ENCODE results near the gene DSCAM.

The DSCAM gene

DNA sequence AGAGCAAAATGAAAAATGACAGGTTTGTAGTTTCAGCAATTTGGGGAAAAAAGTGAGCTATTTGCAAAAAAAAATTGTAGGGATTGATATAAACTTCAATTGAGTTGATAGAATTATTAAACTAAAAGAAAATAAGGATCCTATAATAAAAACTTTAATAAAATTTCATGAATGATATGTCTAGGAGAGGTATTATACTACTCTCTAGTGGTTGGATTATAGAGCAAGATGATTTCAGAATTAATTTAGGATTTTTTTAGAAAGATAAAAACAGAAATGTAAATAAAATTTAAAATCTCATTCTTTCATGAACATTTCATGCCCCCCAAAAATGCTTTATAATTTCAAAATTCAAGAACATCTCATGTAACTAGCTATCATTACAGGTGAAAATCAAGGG lies 430.4 kb downstream of the DSCAM start:
- no peak for TF ChIP-seq TEAD4 (IDR thresholded peaks at IDR 0.05)
- no peak for TF ChIP-seq EGR1 (IDR thresholded peaks at IDR 0.05)
- TF ChIP-seq NFIC (IDR thresholded peaks at IDR 0.05) = no peak
- TF ChIP-seq, protein P1, sequence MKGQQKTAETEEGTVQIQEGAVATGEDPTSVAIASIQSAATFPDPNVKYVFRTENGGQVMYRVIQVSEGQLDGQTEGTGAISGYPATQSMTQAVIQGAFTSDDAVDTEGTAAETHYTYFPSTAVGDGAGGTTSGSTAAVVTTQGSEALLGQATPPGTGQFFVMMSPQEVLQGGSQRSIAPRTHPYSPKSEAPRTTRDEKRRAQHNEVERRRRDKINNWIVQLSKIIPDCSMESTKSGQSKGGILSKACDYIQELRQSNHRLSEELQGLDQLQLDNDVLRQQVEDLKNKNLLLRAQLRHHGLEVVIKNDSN (IDR thresholded peaks at IDR 0.05) = no peak
- TF ChIP-seq CREB1 (IDR thresholded peaks at IDR 0.05; ENCODE audit: low read depth) = no peak
- no peak for TF ChIP-seq TAF1 (IDR thresholded peaks at IDR 0.05; ENCODE audit: low read depth)
- TF ChIP-seq CEBPB (IDR thresholded peaks at IDR 0.05) = no peak
- no peak for TF ChIP-seq RAD21 (IDR thresholded peaks at IDR 0.05; ENCODE audit: low read depth)
- no peak for TF ChIP-seq FOXM1 (IDR thresholded peaks at IDR 0.05; ENCODE audit: borderline replicate concordance, low read depth)
- TF ChIP-seq ZBTB7A (IDR thresholded peaks at IDR 0.05; ENCODE audit: low read depth) = no peak

GRCh38 chr21:40408561-40408960 lies 438.4 kb downstream of the DSCAM start:
- TF ChIP-seq CEBPB (IDR thresholded peaks at IDR 0.05) (no peak), EP300 (IDR thresholded peaks at IDR 0.05; ENCODE audit: borderline replicate concordance) (no peak), RAD21 (IDR thresholded peaks at IDR 0.05; ENCODE audit: low read depth) (no peak), CREB1 (IDR thresholded peaks at IDR 0.05; ENCODE audit: low read depth) (no peak), TCF12 (IDR thresholded peaks at IDR 0.05; ENCODE audit: low read depth) (no peak), FOXM1 (IDR thresholded peaks at IDR 0.05; ENCODE audit: borderline replicate concordance, low read depth) (no peak), REST (IDR thresholded peaks at IDR 0.05; ENCODE audit: low read depth) (no peak), EGR1 (IDR thresholded peaks at IDR 0.05) (no peak), TAF1 (IDR thresholded peaks at IDR 0.05; ENCODE audit: low read depth) (no peak), ZBTB7A (IDR thresholded peaks at IDR 0.05; ENCODE audit: low read depth) (no peak)
- TF ChIP-seq, protein P2, sequence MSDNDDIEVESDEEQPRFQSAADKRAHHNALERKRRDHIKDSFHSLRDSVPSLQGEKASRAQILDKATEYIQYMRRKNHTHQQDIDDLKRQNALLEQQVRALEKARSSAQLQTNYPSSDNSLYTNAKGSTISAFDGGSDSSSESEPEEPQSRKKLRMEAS (IDR thresholded peaks at IDR 0.05) = no peak

GRCh38 chr21:40404396-40404800 lies 442.6 kb downstream of the DSCAM start:
- TF ChIP-seq RAD21 (IDR thresholded peaks at IDR 0.05; ENCODE audit: low read depth) (no peak), EP300 (IDR thresholded peaks at IDR 0.05; ENCODE audit: borderline replicate concordance) (no peak), TCF12 (IDR thresholded peaks at IDR 0.05; ENCODE audit: low read depth) (no peak), CEBPB (IDR thresholded peaks at IDR 0.05) (no peak)

DNA sequence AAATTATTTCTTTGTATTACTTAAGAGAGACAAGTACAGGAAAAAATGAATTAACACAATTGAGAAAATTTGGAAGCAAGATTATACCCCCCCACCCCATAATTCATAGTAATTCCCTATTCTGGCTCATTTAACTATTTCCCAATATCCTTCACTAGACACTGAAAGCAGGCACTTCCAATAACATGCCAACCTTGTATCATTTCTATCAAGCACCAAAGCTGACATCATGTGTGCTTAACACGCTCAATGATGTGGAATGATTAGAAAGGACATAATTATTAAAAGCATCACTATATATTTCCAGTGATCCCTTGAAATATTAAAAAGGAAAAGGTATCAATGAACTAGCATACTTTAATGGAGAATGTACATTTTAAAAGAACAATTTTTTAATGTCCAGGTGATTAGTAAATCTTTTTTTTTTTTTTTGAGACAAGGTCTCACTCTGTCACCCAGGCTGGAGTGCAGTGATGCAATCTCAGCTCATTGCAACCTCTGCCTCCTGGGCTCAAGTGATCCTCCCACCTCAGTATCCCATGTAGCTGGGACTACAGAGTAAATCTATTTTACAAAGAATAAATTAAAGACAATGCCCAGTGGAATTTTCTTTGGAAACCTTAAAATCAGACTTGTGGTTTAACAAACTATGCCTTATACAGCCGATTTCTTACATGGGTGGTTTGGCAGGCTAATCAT lies 443.9 kb downstream of the DSCAM start:
- TF ChIP-seq CEBPB (IDR thresholded peaks at IDR 0.05) = no peak
- TF ChIP-seq EP300 (IDR thresholded peaks at IDR 0.05; ENCODE audit: borderline replicate concordance) = no peak
- TF ChIP-seq, protein P1 (IDR thresholded peaks at IDR 0.05) = no peak
- no peak for TF ChIP-seq CREB1 (IDR thresholded peaks at IDR 0.05; ENCODE audit: low read depth)
- TF ChIP-seq EGR1 (IDR thresholded peaks at IDR 0.05) = no peak
- no peak for TF ChIP-seq TEAD4 (IDR thresholded peaks at IDR 0.05)

- TF ChIP-seq, protein P1 (IDR thresholded peaks at IDR 0.05) = no peak
- TF ChIP-seq REST (IDR thresholded peaks at IDR 0.05; ENCODE audit: low read depth) (no peak), RAD21 (IDR thresholded peaks at IDR 0.05; ENCODE audit: low read depth) (no peak), TCF12 (IDR thresholded peaks at IDR 0.05; ENCODE audit: low read depth) (no peak), CEBPB (IDR thresholded peaks at IDR 0.05) (no peak), TAF1 (IDR thresholded peaks at IDR 0.05; ENCODE audit: low read depth) (no peak)
- TF ChIP-seq, protein P2 (IDR thresholded peaks at IDR 0.05) = no peak
Measured at GRCh38 chr21:40395732-40396131, 451.2 kb downstream of the DSCAM start.

DNA sequence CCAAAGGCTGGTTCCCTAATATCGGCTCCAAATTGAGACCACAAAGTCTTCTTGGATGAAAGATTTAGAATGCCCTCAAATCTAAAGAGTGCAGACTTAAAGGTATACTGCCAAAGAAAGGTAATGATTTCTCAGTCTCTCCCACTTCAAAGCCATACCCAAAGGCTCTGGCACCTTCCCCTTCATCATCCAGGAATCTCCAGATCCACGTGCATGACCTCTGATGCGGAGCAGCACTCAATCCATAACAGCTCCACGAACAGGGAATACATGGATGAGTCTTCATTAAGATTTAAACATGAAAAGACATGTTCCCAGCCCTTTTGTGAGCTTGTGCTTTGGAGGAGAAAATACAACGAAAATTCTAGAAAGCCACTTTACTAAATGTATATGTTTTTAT lies 453.9 kb downstream of the DSCAM start:
- TF ChIP-seq EGR1 (IDR thresholded peaks at IDR 0.05) = no peak
- TF ChIP-seq EP300 (IDR thresholded peaks at IDR 0.05; ENCODE audit: borderline replicate concordance) = no peak
- TF ChIP-seq TEAD4 (IDR thresholded peaks at IDR 0.05) = no peak
- no peak for TF ChIP-seq ZBTB7A (IDR thresholded peaks at IDR 0.05; ENCODE audit: low read depth)
- TF ChIP-seq, protein P2 (IDR thresholded peaks at IDR 0.05) = no peak
- no peak for TF ChIP-seq YY1 (IDR thresholded peaks at IDR 0.05; ENCODE audit: low read depth)
- TF ChIP-seq TAF1 (IDR thresholded peaks at IDR 0.05; ENCODE audit: low read depth) = no peak

Measured in Ishikawa (cell line).